ENCODE measurements around the gene TMEM203. TPM values are rescaled to one million over a fixed set of nuclear protein-coding genes. Genes with fewer than 3 reads are reported as not detected.
A peak's percentile ranks its signal among the peaks of the same experiment; 100 is the strongest.

The TMEM203 gene
- total RNA-seq, 1 donor from 2014 or later, result 36.5 TPM

DNA sequence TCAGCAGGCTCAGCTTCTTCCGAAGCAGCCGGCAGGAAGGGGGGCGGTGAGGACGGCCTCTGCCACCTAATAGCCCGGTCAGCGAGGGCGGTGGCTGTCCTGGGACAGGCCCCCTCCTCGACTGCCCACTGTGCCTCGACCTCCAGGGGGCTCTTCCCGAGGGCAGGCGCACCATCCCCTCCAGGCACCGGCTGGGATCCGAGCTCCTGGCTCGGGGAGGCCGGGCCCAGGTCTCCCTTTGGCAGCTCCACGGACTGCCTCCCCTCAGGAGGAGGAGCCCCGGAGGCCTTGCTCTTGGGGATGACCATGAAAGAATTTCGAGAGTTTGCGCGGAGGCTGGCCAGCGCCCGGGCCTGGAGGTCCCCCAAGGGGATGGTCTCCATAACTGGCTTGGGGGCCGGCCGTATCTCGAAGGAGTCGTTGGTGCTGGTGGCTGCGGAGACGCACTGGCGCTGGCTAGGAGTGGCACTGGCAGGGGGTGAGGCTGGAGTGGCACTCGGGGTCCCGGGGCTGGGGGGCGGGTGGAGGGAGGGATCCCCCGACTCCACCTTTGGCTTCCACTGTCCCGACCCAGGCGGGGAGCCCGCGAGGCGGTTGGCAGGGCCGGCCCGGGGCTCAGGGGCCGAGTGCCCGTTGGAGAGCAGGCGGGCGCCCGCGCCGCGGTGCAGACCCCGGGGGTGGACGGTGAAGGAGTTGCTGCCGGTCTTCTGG, 5.9 kb downstream of the TMEM203 start:
- H3K9me3 Mint-ChIP-seq (ENCODE audit: unreplicated experiment), result peaks cover 3% of the 10 kb centered on the region
- peak; percentile 39 for DNase-seq
- no peak overlapping the region for H3K27ac Mint-ChIP-seq (ENCODE audit: unreplicated experiment)
- no peaks in the 10 kb centered on the region for H3K36me3 Mint-ChIP-seq (ENCODE audit: unreplicated experiment)
- peaks cover 5% of the 10 kb centered on the region for H3K27me3 Mint-ChIP-seq (ENCODE audit: unreplicated experiment)
- peak overlapping the region; percentile 81 for H3K4me3 Mint-ChIP-seq (ENCODE audit: unreplicated experiment)
- H3K4me1 Mint-ChIP-seq (ENCODE audit: low read depth, unreplicated experiment), result peaks cover 7% of the 10 kb centered on the region
- no peak for TF ChIP-seq CTCF (IDR thresholded peaks at IDR 0.05; ENCODE audit: partially characterized antibody, unreplicated experiment)

- Mint-ChIP-seq H3K9me3 (ENCODE audit: unreplicated experiment) (peaks cover 3% of the 10 kb centered on the region), H3K27ac (ENCODE audit: unreplicated experiment) (no peak overlapping the region), H3K27me3 (ENCODE audit: unreplicated experiment) (peaks cover 5% of the 10 kb centered on the region), H3K36me3 (ENCODE audit: unreplicated experiment) (no peaks in the 10 kb centered on the region), H3K4me3 (ENCODE audit: unreplicated experiment) (no peak overlapping the region), H3K4me1 (ENCODE audit: low read depth, unreplicated experiment) (peaks cover 4% of the 10 kb centered on the region)
- TF ChIP-seq CTCF (IDR thresholded peaks at IDR 0.05; ENCODE audit: partially characterized antibody, unreplicated experiment), result no peak
- DNase-seq, result no peak
Measured at GRCh38 chr9:137198902-137199283, 6.6 kb downstream of the TMEM203 start.

- peaks cover 4% of the 10 kb centered on the region for H3K4me1 Mint-ChIP-seq (ENCODE audit: low read depth, unreplicated experiment)
- H3K4me3 Mint-ChIP-seq (ENCODE audit: unreplicated experiment), result no peak overlapping the region
- DNase-seq, result no peak
- no peaks in the 10 kb centered on the region for H3K36me3 Mint-ChIP-seq (ENCODE audit: unreplicated experiment)
- peaks cover 5% of the 10 kb centered on the region for H3K27me3 Mint-ChIP-seq (ENCODE audit: unreplicated experiment)
- H3K27ac Mint-ChIP-seq (ENCODE audit: unreplicated experiment), result no peak overlapping the region
- TF ChIP-seq CTCF (IDR thresholded peaks at IDR 0.05; ENCODE audit: partially characterized antibody, unreplicated experiment), result no peak
- peaks cover 3% of the 10 kb centered on the region for H3K9me3 Mint-ChIP-seq (ENCODE audit: unreplicated experiment)
Measured at GRCh38 chr9:137198051-137198901, 7.2 kb downstream of the TMEM203 start.

DNA sequence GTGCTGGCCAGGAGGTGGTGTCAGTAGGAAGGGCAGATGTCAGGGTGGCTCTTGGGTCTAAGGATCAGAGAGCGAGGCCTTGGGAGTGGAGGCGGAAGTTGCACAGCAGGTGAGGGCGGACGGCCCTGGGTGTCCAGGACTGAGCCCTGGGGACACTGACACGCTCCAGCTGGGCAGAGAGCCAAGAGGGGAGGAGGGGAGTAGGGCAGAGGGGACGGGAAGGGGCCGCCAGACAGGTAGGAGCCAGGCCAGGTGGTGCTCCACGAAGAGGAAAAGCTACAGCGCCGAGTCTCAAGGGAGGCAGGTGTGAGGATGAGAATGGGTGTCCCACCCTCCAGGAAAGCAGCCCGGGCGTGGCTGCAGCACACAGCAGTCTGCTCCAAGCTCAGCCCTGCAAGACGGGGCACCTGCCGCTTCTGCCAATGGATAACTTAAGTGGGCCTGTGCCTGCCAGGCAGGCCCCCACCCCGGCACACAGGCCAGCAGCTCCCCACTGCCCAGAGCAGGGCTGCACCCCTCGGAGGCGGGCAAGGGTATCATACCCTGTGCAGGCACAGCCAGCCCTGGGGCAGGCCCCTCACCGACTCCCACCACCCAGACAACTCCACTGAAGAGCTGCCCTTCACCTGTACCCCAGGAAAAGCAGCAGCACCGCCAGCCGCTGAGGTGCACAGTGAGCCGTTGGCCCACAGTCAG, 9.8 kb downstream of the TMEM203 start:
- H3K27ac Mint-ChIP-seq (ENCODE audit: unreplicated experiment), result no peak overlapping the region
- no peak for DNase-seq
- no peaks in the 10 kb centered on the region for H3K36me3 Mint-ChIP-seq (ENCODE audit: unreplicated experiment)
- H3K4me3 Mint-ChIP-seq (ENCODE audit: unreplicated experiment), result no peak overlapping the region
- peaks cover 2% of the 10 kb centered on the region for H3K27me3 Mint-ChIP-seq (ENCODE audit: unreplicated experiment)
- no peaks in the 10 kb centered on the region for H3K9me3 Mint-ChIP-seq (ENCODE audit: unreplicated experiment)
- TF ChIP-seq CTCF (IDR thresholded peaks at IDR 0.05; ENCODE audit: partially characterized antibody, unreplicated experiment), result no peak
- H3K4me1 Mint-ChIP-seq (ENCODE audit: low read depth, unreplicated experiment), result no peaks in the 10 kb centered on the region

Measured in glutamatergic neuron (in vitro differentiated cells).